Measurements from ENCODE around the gene WBP1.
A peak's percentile ranks its signal among the peaks of the same experiment; 100 is the strongest.
"Not testable (repeated sequence)": the region's sequence is repeated elsewhere in the genome, so short reads cannot be mapped to it uniquely, and the experiment has no call there.

Gene WBP1

DNA sequence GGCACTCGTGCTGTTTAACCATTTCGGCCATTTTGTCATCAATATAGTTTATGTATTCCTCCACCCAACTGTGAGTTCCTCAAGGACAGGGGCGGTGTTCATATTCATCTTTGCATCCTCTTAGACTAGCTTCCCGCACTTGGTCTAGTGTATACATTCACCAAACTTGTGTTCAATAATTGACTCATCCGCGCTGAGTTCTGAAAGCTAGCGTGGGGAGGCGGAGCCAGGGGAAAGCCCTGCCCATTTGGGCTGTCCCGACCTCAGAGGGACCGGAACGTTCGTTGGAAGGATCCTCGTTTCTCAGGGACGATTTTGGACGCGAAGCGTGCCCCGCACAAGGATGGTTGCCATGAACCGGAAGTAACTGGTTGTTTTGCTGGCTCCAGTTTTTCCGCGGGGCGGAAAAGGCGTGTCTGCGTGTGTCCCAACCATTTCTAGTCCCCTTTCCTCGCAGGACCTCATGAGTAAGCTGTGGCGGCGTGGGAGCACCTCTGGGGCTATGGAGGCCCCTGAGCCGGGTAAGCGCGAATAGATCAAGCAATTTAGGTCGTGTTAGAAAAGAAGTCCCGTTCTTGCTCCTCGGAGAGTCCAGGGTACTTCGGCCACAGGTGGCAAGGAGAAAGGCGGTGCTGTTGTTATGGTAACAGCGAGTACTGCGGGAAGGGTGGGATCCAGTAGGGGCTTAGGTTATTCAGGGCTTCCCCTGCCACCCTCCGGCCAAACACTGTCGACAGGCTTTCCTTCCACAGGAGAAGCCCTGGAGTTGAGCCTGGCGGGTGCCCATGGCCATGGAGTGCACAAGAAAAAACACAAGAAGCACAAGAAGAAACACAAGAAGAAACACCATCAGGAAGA, 3.4 kb upstream of the WBP1 start, which contains the start of gene INO80B:
INO80B (plus strand) TSS at position 434 of the 858 bp plus-strand sequence; CDS start at position 464, 30 bp downstream.
- DNase-seq = peak; percentile 99

GRCh38 chr2:74457129-74457548, 1.1 kb upstream of the WBP1 start:
- DNase-seq = no peak

GRCh38 chr2:74457549-74458131, 598 bp upstream of the WBP1 start:
- DNase-seq = peak; percentile 86

- DNase-seq = no peak
Observed at GRCh38 chr2:74458938-74459363, 713 bp downstream of the WBP1 start.

GRCh38 chr2:74459503-74460118, 1.4 kb downstream of the WBP1 start:
- not testable (repeated sequence) for DNase-seq

DNA sequence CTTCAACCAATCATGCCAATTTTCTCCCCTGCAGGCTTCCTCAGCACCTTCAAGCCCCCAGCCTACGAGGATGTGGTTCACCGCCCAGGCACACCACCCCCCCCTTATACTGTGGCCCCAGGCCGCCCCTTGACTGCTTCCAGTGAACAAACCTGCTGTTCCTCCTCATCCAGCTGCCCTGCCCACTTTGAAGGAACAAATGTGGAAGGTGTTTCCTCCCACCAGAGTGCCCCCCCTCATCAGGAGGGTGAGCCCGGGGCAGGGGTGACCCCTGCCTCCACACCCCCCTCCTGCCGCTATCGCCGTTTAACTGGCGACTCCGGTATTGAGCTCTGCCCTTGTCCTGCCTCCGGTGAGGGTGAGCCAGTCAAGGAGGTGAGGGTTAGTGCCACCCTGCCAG, 1.9 kb downstream of the WBP1 start:
- DNase-seq = not testable (repeated sequence)

DNA sequence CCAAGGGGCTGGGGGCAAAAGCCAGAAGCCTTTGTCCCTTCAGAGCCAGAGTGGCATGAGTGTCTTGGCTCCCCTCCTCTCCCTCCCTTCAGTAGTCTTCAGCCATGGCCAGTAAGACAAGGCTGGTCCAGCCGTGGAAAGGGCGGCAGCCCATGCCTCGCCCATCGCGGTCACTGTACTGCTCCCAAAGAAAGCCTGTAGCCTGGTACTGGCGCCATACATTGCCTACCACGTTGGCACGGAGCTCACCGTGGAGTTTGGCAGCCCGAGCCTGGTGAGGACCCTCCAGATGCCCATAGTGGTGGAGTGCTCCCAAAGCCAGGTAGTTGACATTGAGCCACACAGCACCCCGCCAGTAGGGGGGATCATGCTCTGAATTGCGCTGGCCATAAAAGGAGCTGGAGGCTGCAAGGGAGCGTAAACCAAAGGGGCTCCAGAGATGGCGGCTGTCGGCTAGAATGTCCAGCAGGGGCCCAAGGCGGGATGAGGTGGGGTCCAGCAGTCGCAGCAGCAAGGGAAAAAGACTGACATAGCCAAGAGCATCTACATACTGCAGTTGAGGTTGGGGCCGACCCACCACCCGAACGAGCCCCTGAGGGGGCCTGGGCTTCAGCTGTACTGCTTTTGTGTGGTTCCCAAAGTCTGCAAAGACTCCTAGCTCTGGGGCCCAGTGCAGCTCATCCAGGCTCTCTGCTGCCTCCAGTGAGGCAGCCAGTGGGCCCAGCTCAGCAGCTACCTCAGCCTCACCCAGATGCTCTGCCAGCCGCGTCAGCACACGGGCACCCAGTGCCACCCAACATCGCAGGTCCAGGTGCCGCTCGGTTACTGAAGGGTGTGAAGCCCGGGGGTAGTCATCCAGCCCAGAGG, 3.2 kb downstream of the WBP1 start:
- no peak for DNase-seq

DNA sequence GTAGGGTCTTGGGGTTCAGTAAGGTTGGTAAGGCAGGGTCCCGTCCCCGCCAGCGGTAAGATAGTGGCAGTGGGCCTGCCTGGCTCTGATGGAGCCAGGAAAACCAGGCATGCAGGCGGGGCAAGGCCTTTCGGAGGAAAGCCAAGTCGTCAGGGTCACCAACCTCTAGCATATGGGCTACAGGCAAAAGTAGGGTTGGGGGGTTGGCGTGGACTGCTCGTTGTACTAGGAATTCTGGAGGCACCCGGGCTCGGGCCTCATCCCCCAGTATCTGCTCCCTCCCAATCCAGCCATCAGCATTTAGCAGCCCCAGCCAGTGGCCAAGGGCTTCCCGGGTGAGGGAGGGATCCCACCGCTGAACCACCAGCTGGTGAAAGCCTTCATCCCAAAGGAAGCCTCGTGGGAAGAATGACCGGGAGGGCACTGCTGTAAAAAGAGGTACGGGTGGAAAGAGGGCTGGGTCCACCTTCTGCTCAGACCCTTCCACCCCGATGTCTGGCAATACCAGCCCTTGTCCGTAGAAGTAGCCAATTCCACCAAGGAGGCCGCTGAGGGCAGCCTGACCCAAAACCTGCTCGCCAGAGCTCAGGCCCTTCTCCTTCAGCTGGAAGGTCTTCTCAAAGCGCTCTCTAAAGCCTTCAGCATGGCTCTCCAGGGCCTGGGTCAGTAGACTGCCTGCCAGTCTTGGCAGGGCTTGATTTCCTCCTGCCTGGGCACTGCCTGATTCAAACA, 4.0 kb downstream of the WBP1 start:
- DNase-seq = no peak

GRCh38 chr2:74462786-74463105, 4.5 kb downstream of the WBP1 start:
- no peak for DNase-seq

- DNase-seq = no peak
Observed at GRCh38 chr2:74464406-74464805, 6.2 kb downstream of the WBP1 start.

DNA sequence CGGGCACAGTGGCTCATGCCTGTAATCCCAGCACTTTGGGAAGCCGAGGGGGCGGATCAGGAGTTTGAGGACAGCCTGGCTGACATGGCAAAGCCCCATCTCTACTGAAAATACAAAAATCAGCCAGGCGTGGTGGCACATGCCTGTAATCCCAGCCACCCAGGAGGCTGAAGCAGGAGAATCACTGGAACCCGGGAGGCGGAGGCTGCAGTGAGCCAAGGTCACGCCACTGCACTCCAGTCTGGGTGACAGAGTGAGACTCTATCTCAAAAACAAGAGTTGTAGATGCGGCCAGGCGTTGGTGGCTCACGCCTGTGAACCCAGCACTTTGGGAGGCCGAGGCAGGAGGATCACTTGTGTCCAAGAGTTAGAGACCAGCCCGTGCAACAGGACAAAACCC, 12.5 kb downstream of the WBP1 start:
- DNase-seq = not testable (repeated sequence)

DNA sequence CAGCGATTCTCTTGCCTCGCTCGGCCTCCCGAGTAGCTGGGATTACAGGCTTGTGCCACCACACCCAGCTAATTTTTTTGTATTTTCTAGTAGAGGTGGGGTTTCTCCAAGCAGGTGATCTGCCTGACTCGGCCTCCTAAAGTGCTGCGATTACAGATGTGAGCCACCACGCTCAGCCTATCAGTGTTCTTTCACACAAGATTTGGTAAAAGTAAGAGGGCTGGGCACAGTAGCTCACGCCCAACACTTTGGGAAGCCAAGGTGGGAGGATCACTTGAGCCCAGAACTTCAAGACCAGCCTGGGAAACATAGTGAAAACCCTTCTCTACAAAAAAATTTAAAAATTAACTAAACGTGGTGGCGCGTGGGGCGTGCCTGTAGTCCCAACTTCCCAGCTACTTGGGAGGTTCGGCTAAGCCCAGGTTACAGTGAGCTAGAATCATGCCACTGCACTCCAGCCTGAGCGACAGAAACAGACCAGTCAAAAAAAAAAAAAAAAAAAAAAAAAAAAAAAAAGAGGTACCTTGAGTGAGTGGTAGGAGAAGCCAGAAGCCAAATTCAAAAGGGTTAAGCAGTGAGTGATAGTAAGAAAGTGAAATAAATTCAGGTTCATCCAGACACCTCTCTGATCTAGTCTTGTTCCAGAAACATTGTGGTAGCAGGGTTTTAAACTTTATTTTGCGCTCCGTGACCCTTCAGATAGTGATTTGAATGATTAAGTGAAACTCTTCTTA, 13.3 kb downstream of the WBP1 start:
- DNase-seq = no peak

GRCh38 chr2:74472086-74472944, 14.1 kb downstream of the WBP1 start, which contains the start of gene MRPL53:
Gene MRPL53 (minus strand): TSS chr2:74472680. CDS start chr2:74472660, 20 bp downstream.
- DNase-seq = peak; percentile 97

DNA sequence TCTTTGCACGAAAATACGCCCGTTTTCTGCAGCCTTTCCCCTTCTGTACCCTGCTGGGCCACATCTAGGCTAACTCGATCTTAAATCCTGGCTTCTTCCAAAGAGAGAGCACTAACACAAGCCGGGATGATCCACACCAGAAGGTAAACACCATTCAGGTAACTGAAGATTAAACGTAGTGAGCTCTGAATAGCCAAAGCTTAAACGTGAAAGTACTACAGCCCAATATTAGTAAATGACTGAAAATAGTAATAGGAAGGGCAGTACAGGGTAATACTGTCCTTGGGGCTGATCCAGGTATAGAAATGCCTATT, 14.7 kb downstream of the WBP1 start:
- no peak for DNase-seq

DNA sequence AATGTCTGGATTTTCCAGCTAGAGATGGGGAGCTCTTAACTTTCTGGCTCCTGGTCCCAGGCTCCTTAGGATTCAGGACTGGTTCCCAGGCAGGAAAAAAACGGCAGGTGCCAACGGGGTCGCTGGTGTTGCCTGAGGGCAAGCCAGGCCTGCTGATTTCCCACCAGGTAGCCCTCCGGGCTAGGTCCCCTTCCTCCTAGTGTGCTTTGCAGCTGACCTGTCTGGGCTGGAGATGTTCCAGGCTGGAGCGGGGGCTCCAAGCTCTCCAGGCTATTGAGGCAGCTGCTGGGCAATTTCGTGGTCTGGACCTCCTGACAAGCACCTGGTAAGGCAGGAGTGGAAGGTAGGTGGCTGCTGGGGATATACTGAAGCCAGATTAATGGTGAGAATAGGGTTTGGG, 16.2 kb downstream of the WBP1 start:
- DNase-seq = no peak

DNA sequence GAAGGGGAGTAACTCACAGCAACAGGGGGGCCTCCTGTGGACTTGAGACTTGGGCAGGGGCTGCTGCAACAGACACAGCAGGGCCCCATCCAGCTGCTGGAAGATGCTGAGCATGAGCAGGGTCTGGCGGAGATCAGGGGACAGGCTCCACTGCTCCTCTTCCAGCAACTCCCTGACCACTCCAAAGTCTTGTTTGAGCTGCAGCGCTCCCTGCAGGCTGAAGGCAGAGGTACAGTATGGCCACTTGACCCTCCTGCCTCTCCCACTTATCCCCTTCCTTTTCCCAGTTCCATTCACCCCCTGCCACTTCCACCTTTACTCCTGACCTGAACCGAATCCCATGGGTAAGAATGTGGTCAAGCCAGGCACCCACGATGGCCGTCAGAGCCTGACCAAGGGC, 16.7 kb downstream of the WBP1 start:
- no peak for DNase-seq

DNA sequence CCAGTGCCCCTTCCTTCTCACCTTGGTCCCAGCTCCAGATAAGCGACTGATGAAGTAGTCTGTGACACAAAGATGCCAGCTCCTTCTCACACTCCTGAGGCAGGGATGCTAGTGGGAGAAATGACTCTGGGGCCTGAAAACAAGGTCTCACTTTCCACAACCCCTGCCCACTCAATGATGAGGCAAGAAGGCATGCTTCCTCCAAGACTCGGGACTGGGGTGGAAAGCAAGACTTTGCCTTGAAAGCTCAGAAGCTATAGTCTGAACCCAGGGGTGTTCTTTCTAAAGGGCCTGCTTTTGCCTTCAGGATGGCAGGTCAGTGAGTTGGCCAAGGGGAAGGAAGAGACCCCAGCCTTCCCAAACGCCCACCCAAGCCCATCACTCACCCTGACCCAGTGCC, 23.2 kb downstream of the WBP1 start:
- DNase-seq = no peak

- DNase-seq = peak; percentile 69
Observed at GRCh38 chr2:74481961-74482800, 23.9 kb downstream of the WBP1 start.

GRCh38 chr2:74482801-74483674, 24.8 kb downstream of the WBP1 start, which contains the start of the genes CCDC142 and TTC31:
Gene CCDC142 (minus strand): TSS chr2:74482998. CDS start chr2:74482837, 161 bp downstream.
Gene TTC31 (plus strand): TSS chr2:74483081. CDS start chr2:74483096, 15 bp downstream.
- peak; percentile 95 for DNase-seq

Measured in activated CD4-positive, alpha-beta T cell treated with anti-CD3 and anti-CD28 coated beads, Interleukin-10, Interleukin-2, amounts not matched to agents 100 ng/mL and 50 ng/mL, durations not matched to agents 16 hours and 8 hours (primary cell).